Small intestine (tissue), 7 donors: ENCODE measurements around the gene APOE. TPM values are rescaled to one million over a fixed set of nuclear protein-coding genes. Genes with fewer than 3 reads are reported as not detected.

Source experiments
- DNase-seq, 2 donors: peaks; one replicate each; pipeline versions ENCODE4 v3.0.0 to v3.0.0-alpha.2; 2013
- FAIRE-seq: peaks from 2 replicates; lab custom pipeline; 2012; peaks lifted over from hg19 to GRCh38; lab: Jason Lieb, UNC
- H3K27ac ChIP-seq, 3 donors: one replicate each; pipeline ENCODE4 v1.5.1; 2013; ENCODE audit warnings: low read length in 2 of 3, mild to moderate bottlenecking in 2 of 3, control low read depth in 1 of 3, inconsistent platforms in 1 of 3, low read depth in 1 of 3, moderate library complexity in 1 of 3
- H3K27me3 ChIP-seq, 3 donors: one replicate each; pipeline ENCODE4 v1.6.1; 2013; ENCODE audit warnings: low read length in 3 of 3, inconsistent platforms in 1 of 3; ENCODE audit not compliant: control insufficient read depth in 3 of 3, insufficient read depth in 3 of 3
- H3K36me3 ChIP-seq, 3 donors: one replicate each; pipeline ENCODE4 v1.6.1; 2013; ENCODE audit warnings: low read length in 3 of 3, inconsistent platforms in 1 of 3, low read depth in 1 of 3, mild to moderate bottlenecking in 1 of 3, moderate library complexity in 1 of 3; ENCODE audit not compliant: control insufficient read depth in 3 of 3, insufficient read depth in 2 of 3
- H3K4me1 ChIP-seq, 3 donors: one replicate each; pipeline ENCODE4 v1.6.1; 2013; ENCODE audit warnings: low read length in 2 of 3, inconsistent platforms in 1 of 3, low read depth in 1 of 3, mild to moderate bottlenecking in 1 of 3, moderate library complexity in 1 of 3; ENCODE audit not compliant: control insufficient read depth in 3 of 3, insufficient read depth in 2 of 3
- H3K4me3 ChIP-seq, 3 donors: one replicate each; pipeline ENCODE4 v1.5.1; 2013; ENCODE audit warnings: low read length in 3 of 3, control low read depth in 1 of 3, inconsistent platforms in 1 of 3, low read depth in 1 of 3, mild to moderate bottlenecking in 1 of 3, moderate library complexity in 1 of 3
- H3K9me3 ChIP-seq, 2 donors: one replicate each; pipeline ENCODE4 v1.6.1; 2013; ENCODE audit warnings: low read depth in 1 of 2, low read length in 1 of 2; ENCODE audit not compliant: control insufficient read depth in 2 of 2, insufficient read depth in 1 of 2
- WGBS, 3 donors: extraction: QIAGEN DNeasy Blood & Tissue Kit; methylation state at CpG; one replicate each; pipeline ENCODE4 v1.1.7; 2013; 5-methylcytosine and 5-hydroxymethylcytosine counted together
- polyA plus RNA-seq, 4 donors: library from polyadenylated mRNA; stranded (reverse) in 3 of 4; unstranded in 1 of 4; fragments of 200-250 nt in 3 of 4; fragments of 120-200 nt in 1 of 4; gene quantifications; one replicate each; pipeline versions ENCODE4 v1.2.1 to v1.2.3, GENCODE V29; 2013
- donor health status: healthy with polysubstance abuse.
- donor health status: control.
- donor health status: control.
- donor health status: Bipolar disorder and iron deficiency.
- donor health status: healthy.

APOE gene
- polyA plus RNA-seq, 4 donors = 14.1 to 201 (median 122) TPM

- peak; percentile 95 to 99 for DNase-seq
- WGBS, 3 donors = 0% methylated on average over 53 to 65 of the region's 65 CpGs
- H3K27ac ChIP-seq = peak within 1 kb of the TSS; percentile 88 to 97 (median 96)
- peak within 1 kb of the TSS; percentile 86 to 95 (median 92) for H3K4me3 ChIP-seq
- peaks cover 0 to 26% (median 2%) of the 10 kb centered on the region in 3 donors for H3K36me3 ChIP-seq
- no peaks in the 10 kb centered on the region for H3K27me3 ChIP-seq
- FAIRE-seq = no peak
- no peaks in the 10 kb centered on the region for H3K9me3 ChIP-seq
- H3K4me1 ChIP-seq = peaks cover 6 to 27% (median 7%) of the 10 kb centered on the region in 3 donors
Observed at GRCh38 chr19:44954649-44955504, 49.3 kb downstream of the APOE start, which contains the start of gene CLPTM1. Gene CLPTM1 (plus strand): TSS chr19:44955380. CDS start chr19:44955396, 16 bp downstream.

DNA sequence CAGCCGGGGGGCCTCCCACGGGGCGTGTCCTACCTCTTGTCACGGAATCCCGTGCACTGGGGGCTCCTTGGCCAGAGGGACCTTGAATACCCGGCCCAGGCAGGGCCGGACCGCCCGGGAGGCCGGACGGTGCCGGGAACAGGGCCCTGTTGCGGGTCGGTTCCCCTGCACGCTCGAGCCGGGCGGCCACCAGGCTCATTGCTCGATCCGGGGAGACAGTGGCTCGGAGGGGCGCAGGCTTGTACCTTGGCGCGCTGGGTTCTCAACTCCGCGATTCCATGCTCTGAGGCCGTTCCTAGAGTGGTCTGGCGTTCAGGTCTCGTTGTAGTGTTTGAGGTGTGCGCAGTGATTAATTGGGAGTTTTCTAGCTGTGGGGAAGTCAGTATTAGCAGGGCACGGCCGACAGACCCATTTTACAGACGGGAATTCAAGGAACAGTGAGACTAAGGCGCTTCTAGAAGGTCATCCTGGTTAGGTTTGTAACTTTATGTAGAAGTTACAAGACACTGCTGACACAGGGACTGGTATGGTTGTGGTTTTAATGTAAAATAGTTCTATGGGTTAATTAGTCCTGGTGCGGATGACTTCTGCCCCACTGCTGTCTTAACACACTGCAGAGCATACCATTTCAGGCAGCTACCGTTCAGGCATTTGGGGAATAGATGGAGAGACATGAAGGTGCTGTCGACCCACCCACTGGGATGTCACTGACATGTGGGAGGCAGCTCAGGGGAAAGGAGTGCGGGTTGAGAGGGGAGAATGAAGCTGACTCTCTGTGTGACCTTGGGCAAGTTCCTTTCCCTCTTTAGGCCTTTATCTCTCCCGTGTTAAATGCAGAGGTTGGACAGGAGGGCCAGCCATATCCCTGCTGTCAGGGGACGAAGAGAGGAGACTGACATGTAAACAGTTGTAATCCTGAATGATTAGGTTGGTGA lies 50.2 kb downstream of the APOE start:
- H3K4me1 ChIP-seq = peaks cover 6 to 27% (median 7%) of the 10 kb centered on the region in 3 donors
- DNase-seq (peak in 1 of 2 donors; percentile 21), FAIRE-seq (no peak)
- peak overlapping the region; percentile 28 to 65 (median 28) for H3K27ac ChIP-seq
- H3K36me3 ChIP-seq = peaks cover 0 to 29% (median 8%) of the 10 kb centered on the region in 3 donors
- H3K4me3 ChIP-seq = peak overlapping the region; percentile 65 to 95 (median 92)
- H3K9me3 ChIP-seq = no peaks in the 10 kb centered on the region
- no peaks in the 10 kb centered on the region for H3K27me3 ChIP-seq
- 1 to 3% (median 2%) methylated on average over 37 to 40 of the region's 40 CpGs for WGBS, 3 donors

- no peaks in the 10 kb centered on the region for H3K27me3 ChIP-seq
- WGBS, 3 donors = 74 to 84% (median 80%) methylated on average over 7 of the region's 7 CpGs
- H3K9me3 ChIP-seq = no peaks in the 10 kb centered on the region
- H3K4me3 ChIP-seq = no peak overlapping the region
- FAIRE-seq = no peak
- no peak for DNase-seq
- peaks cover 6 to 22% (median 7%) of the 10 kb centered on the region in 3 donors for H3K4me1 ChIP-seq
- peaks cover 3 to 36% (median 9%) of the 10 kb centered on the region in 3 donors for H3K36me3 ChIP-seq
- H3K27ac ChIP-seq = no peak overlapping the region
Observed at GRCh38 chr19:44957526-44957925, 51.9 kb downstream of the APOE start.

GRCh38 chr19:44958090-44958489 lies 52.5 kb downstream of the APOE start:
- H3K27ac ChIP-seq = no peak overlapping the region
- no peak for DNase-seq
- H3K4me1 ChIP-seq = peaks cover 6 to 22% (median 7%) of the 10 kb centered on the region in 3 donors
- H3K4me3 ChIP-seq = no peak overlapping the region
- no peaks in the 10 kb centered on the region for H3K9me3 ChIP-seq
- no peak for FAIRE-seq
- peaks cover 3 to 42% (median 9%) of the 10 kb centered on the region in 3 donors for H3K36me3 ChIP-seq
- 79 to 86% (median 84%) methylated on average over 9 of the region's 9 CpGs for WGBS, 3 donors
- H3K27me3 ChIP-seq = no peaks in the 10 kb centered on the region

Other genes with a start within 250 kb of the APOE start
- 10 to 100 TPM in 3 of 4 donors, 1 to 10 TPM in 1; 4.3 to 53.0 (median 21.6) TPM for gene CEACAM19, start 234.3 kb upstream of the APOE start, polyA plus RNA-seq
- gene CEACAM16, start 206.6 kb upstream of the APOE start, polyA plus RNA-seq = under 1 TPM in 1 of 4 donors, not detected in 3; 0.07 TPM
- gene BCL3, start 157.1 kb upstream of the APOE start, polyA plus RNA-seq = 100 to 1,000 TPM in 2 of 4 donors, 10 to 100 TPM in 2; 48.6 to 136 (median 77.3) TPM
- gene CBLC, start 127.9 kb upstream of the APOE start, polyA plus RNA-seq = 100 to 1,000 TPM in 2 of 4 donors, 10 to 100 TPM in 2; 54.0 to 162 (median 92.3) TPM
- gene BCAM, start 96.7 kb upstream of the APOE start, polyA plus RNA-seq = 100 to 1,000 TPM in 1 of 4 donors, 10 to 100 TPM in 1, 1 to 10 TPM in 2; 2.9 to 136 (median 18.5) TPM
- gene NECTIN2, start 59.5 kb upstream of the APOE start, polyA plus RNA-seq = 100 to 1,000 TPM in 2 of 4 donors, 10 to 100 TPM in 2; 72.5 to 153 (median 100) TPM
- 10 to 100 TPM; 24.6 to 82.7 (median 29.0) TPM for gene TOMM40, start 14.5 kb upstream of the APOE start, polyA plus RNA-seq
- 10 to 100 TPM in 2 of 4 donors, 1 to 10 TPM in 2; 3.1 to 65.1 (median 13.4) TPM for gene APOC1, start 8.8 kb downstream of the APOE start, polyA plus RNA-seq
- not detected for gene APOC4, start 36.4 kb downstream of the APOE start, polyA plus RNA-seq
- 100 to 1,000 TPM in 1 of 4 donors, 10 to 100 TPM in 3; 23.4 to 214 (median 70.1) TPM for gene APOC2, start 40.3 kb downstream of the APOE start, polyA plus RNA-seq
- 100 to 1,000 TPM in 1 of 4 donors, 10 to 100 TPM in 3; 63.0 to 101 (median 80.9) TPM for gene CLPTM1, start 49.6 kb downstream of the APOE start, polyA plus RNA-seq
- 10 to 100 TPM; 10.5 to 41.3 (median 17.6) TPM for gene RELB, start 95.7 kb downstream of the APOE start, polyA plus RNA-seq
- 100 to 1,000 TPM in 1 of 4 donors, 10 to 100 TPM in 3; 55.3 to 117 (median 80.4) TPM for gene CLASRP, start 133.2 kb downstream of the APOE start, polyA plus RNA-seq
- gene ZNF296, start 170.7 kb downstream of the APOE start, polyA plus RNA-seq = 10 to 100 TPM in 1 of 4 donors, 1 to 10 TPM in 3; 4.7 to 10.3 (median 7.6) TPM
- gene GEMIN7, start 173.5 kb downstream of the APOE start, polyA plus RNA-seq = 10 to 100 TPM; 25.3 to 49.7 (median 35.4) TPM
- gene PPP1R37, start 187.4 kb downstream of the APOE start, polyA plus RNA-seq = 10 to 100 TPM; 19.5 to 47.0 (median 31.6) TPM